T47D (cell line): ENCODE measurements around the gene NR1I2.

Source experiments
- DNase-seq, 2 experiments: peaks; one replicate each; pipeline versions ENCODE4 v3.0.0 to v3.0.0-alpha.2; 2011 to 2012; ENCODE audit warnings: low read depth in 1 of 2, low spot score in 1 of 2
- JUND ChIP-seq: IDR thresholded peaks from 2 replicates; pipeline ENCODE4 v1.6.1; 2012; ENCODE audit warnings: low read depth
- in situ Hi-C: cut with HindIII; loops from 2 replicates; pipeline ENCODE4 v1.10.0; 2016; ENCODE audit warnings: low sequenced_read_pairs, low pct_unique_long_range_greater_than_20kb

The NR1I2 gene

GRCh38 chr3:119849126-119849525 is 67.2 kb downstream of the NR1I2 start:
- in situ Hi-C loops, result no loop called here
- no peak for DNase-seq
- TF ChIP-seq JUND, result no peak

- no peak for TF ChIP-seq JUND
- in situ Hi-C loops, result no loop called here
- DNase-seq, result no peak
Measured at GRCh38 chr3:119856695-119857094, 74.8 kb downstream of the NR1I2 start.

- DNase-seq, result no peak
- in situ Hi-C loops, result no loop called here
- no peak for TF ChIP-seq JUND
Measured at GRCh38 chr3:119858957-119859356, 77.1 kb downstream of the NR1I2 start.

GRCh38 chr3:119859728-119860127 is 77.8 kb downstream of the NR1I2 start:
- in situ Hi-C loops, result no loop called here
- no peak for DNase-seq
- no peak for TF ChIP-seq JUND

- in situ Hi-C loops, result no loop called here
- DNase-seq, result no peak
- no peak for TF ChIP-seq JUND
Measured at GRCh38 chr3:119861681-119862080, 79.8 kb downstream of the NR1I2 start.

- in situ Hi-C loops, result no loop called here
- no peak for TF ChIP-seq JUND
Measured at GRCh38 chr3:119862616-119863015, 80.7 kb downstream of the NR1I2 start.

GRCh38 chr3:119864476-119864875 is 82.6 kb downstream of the NR1I2 start:
- TF ChIP-seq JUND, result no peak
- in situ Hi-C loops, result no loop called here
- no peak for DNase-seq

More at GRCh38 chr3:119862616-119863015, 80.7 kb downstream of the NR1I2 start:
- no peak for DNase-seq
